Measurements from ENCODE around the gene RER1. TPM values are rescaled to one million over a fixed set of nuclear protein-coding genes. Genes with fewer than 3 reads are reported as not detected.

Gene RER1
- total RNA-seq, 1 donor from 2014 or later: 146 TPM

DNA sequence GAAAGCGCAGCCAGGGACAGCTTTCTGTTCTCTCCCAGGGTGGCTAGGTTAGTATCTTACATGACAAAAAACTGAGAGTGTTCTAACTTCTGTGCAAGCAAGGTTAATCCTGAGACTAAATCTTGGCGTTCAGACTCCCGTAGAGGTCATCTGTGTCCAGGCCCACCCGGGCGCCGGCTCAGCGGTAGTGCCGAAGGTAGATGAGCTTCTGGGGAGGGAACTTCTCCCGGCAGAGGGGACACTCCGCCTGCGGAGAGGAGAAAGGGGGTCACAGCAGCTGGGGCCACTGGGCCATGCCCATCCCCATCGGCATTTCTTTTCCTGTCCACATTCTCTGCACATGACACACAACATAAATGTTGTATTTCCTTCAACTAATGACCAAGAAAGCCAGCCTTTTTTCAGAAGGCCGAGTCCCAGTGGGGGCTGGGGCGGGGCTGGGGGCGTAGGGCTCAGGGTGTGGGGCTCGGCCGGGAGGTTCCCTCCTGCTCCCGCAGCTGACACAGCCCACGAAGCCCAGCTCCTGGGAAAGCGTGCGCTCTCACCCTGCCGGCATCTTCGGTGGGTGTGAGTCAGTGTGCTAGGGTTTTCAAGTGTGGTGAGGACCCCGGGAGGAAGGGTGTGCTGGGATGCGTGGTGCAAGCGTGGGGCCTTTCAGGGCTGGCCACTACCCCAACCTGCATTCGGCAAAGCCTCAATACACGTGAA lies 14.1 kb downstream of the RER1 start:
- intact Hi-C loops (cut with micrococcal nuclease): no loop called here

- intact Hi-C loops (cut with micrococcal nuclease): no loop called here
These were observed 14.9 kb downstream of the RER1 start for GRCh38 chr1:2406451-2407041.

GRCh38 chr1:2407166-2407990 lies 15.7 kb downstream of the RER1 start:
- intact Hi-C loops (cut with micrococcal nuclease): no loop called here

- intact Hi-C loops (cut with micrococcal nuclease): no loop called here
These were observed 16.3 kb downstream of the RER1 start for GRCh38 chr1:2407991-2408275.

DNA sequence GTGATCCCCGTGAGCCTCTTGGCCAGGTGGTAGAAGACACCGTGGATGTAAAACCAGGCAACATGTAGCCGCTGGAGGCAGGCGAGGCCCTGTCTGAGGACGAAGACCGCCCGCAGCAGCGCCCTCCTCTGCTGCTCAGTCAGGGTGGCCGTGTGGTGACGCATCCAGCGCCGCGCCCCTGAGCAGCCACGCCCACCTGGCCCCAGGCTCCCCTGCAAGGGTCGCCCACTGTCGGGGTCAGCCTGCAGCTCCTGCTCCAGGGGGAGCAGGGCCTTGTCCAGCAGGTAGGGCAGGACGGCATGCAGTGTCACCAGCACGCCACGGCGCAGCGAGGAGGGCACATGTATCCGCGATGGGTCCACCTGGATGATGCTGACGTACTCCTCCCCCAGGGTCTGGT lies 16.8 kb downstream of the RER1 start:
- intact Hi-C loops (cut with micrococcal nuclease): no loop called here

DNA sequence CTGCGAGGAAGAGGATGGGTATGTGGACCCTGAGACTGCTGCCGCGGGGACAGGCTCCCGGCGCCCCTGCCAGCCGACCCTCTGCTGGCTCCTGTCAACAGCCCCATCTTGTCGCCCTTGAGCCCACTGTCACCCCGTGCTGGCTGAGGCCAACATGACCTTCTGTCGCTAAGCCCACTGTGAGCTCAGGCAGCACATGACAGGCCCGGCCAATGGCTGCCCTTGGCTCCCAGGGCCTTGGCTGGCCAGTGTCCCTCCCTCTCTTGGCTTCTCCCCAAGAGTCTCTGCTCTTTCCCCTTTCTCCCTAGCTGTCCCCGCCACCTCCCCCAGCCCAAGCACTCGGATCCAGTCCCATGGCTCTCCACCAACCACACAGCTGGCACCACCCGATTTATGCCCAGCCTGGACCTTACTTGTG lies 17.2 kb downstream of the RER1 start:
- intact Hi-C loops (cut with micrococcal nuclease): no loop called here

DNA sequence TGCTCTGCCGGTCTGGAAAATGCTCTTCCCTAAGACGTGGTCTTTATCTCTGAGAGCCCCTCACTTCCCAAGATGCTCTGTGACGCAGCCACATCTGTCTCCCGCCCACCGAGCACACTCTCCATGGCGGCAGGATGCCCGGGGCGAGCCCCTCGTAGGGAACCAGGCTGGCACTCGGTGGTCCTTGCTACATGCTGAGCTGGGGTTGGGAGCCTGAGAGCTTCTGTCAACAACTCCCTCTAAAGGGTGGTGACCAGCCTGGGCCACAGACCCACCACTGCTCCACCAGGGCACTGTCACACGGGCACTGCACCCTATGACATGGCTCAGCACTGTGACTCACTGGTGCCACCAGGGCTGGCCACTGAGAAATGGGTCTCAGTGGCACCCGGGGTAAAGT lies 18.1 kb downstream of the RER1 start:
- intact Hi-C loops (cut with micrococcal nuclease): no loop called here

DNA sequence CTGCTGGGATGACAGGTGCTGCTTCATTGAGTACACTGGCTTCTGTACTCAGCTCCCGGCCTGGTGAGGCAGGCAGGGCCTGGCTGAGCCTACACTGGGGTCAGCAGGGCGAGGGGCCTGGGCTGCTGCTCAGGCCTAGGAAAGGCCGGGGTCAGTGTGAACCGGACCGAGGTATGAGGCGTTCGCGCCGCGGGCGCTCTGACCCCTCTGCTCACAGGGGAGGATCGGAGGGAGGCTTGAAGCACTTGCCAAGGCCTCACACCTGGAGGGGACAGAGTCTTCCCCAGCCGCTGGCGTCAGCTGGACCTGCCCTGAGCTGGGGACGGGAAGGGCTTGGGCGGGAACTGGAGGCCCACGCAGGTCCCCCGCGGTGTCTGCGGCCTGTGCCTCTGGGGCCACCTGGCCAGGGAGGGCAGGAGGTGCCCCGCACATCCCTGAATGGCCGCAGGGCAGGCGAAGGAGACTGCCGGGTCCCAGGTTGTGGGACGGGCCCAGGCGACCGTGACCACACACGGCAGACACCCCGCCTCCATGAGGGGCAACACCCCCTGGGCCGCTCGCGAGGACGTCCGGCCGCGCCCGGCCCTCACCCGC lies 20.3 kb downstream of the RER1 start:
- intact Hi-C loops (cut with micrococcal nuclease): loop anchor here (1.0 to 2.0 kb wide), 6 partner anchors 21 to 279 kb away; partner anchors contain the start of genes MORN1, PANK4, PRXL2B and RER1

GRCh38 chr1:2412395-2412772 lies 20.7 kb downstream of the RER1 start, which contains the start of gene PEX10:
Gene PEX10 (minus strand): TSS chr1:2412564. CDS start chr1:2412502, 62 bp downstream.
- intact Hi-C loops (cut with micrococcal nuclease): loop anchor here (1.0 to 2.0 kb wide), 6 partner anchors 21 to 280 kb away; partner anchors contain the start of genes MORN1, PANK4, PRXL2B and RER1

DNA sequence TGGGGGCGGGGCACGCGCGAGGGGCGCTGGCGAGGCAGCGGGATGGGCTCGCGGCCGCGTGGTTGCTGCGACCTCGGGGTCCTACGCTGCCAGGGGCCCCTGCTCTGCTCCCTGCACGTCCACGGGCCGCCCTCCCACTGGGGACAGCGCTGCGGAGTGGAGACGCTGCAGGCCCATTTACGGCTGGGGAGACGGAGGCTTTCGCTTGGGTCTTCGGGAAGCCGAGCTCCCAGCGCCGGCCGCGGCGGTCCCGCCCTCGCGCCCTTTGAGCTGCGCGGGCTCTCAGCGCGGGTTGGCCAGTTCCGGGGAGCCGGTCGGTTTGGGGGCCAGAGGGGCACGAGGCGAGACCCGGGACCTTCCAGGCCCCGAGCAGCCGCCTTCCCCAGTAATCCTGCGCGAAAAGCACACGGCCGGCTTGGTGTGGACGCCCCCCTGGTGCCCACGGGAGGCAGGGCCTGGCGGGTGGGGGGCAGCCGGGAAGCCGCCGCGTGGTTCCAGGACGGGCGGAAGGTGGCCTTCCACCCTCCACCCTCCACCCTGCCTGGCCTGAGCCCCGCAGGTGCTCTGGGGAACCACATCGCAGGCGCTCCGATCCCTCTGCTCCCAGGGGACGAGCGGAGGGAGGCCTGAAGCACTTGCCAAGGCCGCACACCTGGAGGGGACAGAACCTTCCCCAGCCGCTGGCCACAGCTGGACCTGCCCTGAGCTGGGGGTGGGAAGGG lies 21.3 kb downstream of the RER1 start:
- intact Hi-C loops (cut with micrococcal nuclease): loop anchor here (1.0 to 2.0 kb wide), 6 partner anchors 22 to 280 kb away; partner anchors contain the start of genes MORN1, PANK4, PRXL2B and RER1

DNA sequence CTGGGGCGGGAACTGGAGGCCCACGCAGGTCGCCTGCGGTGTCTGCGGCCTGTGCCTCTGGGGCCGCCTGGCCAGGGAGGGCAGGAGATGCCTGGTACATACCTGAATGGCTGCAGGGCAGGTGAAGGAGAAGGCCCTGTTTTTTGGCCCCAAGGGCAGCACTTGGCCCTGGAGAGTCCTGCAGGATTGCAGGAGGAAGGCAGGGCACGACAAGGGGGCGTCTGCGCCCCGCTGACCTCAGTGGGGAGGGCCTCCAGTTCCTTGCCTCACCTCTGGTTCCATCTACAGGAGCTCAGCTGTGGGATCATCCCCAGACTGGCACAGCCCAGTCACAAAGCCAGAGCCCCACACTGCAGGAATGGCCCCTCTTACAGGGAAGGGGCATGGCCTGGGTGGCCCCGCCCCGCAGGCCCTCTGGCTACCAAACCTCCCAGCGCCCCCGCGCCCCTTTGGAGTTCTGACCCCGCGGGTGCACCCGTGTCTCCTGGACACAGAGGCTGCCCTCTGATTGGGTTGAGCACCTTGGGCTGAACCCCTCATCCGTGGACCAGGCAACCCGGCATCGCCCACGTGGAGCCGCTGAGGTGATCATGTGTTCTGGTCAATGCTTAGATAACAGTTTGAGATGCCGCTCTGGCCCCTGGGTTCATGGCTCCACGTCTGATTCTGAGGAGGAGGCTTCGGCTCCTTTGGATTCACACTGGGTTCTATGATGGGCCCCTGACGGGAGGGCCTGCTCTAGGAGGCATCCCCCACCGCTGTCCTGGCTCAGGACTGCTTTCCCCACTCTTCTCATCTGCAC lies 22.1 kb downstream of the RER1 start:
- intact Hi-C loops (cut with micrococcal nuclease): loop anchor here (2.0 kb wide), 1 partner anchor 281 kb away; no protein-coding TSS in a partner anchor

GRCh38 chr1:2414297-2414958 lies 22.8 kb downstream of the RER1 start:
- intact Hi-C loops (cut with micrococcal nuclease): no loop called here

DNA sequence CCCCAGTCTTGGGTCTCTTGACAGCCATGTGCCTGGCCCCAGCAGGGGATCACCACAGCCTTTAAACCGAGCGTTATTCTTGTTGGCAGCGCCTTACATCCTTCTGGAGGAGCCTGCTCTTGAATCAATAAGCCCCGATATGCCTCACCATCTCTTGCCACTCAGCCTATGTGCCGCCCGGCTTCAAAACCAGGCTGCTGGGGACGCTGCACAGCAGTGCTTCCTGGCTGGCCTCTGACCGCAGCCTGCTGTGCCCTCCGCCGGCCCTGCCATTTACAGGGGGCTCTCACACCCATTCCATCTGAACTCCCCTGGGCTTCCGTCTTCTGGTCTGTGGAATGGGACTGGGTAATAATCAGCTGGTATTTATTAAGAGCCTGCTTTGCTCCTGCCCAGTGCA lies 23.7 kb downstream of the RER1 start:
- intact Hi-C loops (cut with micrococcal nuclease): no loop called here

DNA sequence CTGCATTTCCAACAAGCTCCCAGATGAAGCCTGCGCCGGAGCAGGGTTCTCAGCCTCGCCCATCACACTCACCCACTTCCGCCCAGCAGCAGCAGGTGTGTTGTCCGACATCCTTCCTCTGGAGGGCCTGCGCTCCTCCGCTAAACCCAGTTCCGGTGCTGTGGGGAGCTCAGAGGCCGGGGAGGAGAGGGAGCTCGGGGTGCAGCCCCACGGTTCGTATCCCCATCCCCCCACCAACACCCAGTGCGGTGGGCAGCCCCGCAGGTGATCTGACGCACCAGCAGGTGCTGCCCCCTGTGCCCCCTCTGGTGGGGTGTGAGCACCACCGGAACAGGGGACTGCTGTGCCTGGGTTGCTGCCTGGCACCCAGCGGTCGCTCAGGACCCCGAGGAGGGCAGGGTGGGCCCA lies 24.2 kb downstream of the RER1 start:
- intact Hi-C loops (cut with micrococcal nuclease): no loop called here

- intact Hi-C loops (cut with micrococcal nuclease): no loop called here
These were observed 24.8 kb downstream of the RER1 start for GRCh38 chr1:2416403-2416802.

GRCh38 chr1:2417083-2417832 lies 25.6 kb downstream of the RER1 start:
- intact Hi-C loops (cut with micrococcal nuclease): no loop called here

- intact Hi-C loops (cut with micrococcal nuclease): no loop called here
These were observed 26.2 kb downstream of the RER1 start for GRCh38 chr1:2417833-2418225.

DNA sequence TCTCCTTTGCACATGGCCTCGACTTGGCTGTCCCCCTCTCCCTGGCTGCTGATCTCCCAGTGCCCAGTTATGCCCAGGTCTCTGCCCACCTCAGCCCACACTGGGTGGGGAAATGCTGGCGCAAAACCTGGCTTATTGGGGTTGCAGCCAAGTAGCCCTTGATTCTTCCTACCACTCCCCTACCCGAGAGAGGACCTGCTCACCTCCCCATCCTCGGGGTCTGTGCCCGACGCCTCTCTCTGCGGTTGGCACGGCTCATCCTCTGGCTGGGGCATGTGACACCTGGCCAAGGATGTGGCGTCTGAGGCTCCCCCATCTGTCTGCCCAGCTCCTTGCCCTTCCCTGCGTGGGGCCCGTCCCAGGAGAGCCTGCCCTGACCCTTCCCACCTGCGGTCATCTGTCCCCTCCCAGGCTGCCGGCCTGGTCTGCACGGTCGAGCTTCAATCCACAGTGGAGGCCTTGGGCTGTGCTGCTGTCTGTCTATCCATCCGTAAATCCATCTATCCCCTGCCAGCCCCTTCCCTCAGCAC lies 27.2 kb downstream of the RER1 start:
- intact Hi-C loops (cut with micrococcal nuclease): no loop called here

DNA sequence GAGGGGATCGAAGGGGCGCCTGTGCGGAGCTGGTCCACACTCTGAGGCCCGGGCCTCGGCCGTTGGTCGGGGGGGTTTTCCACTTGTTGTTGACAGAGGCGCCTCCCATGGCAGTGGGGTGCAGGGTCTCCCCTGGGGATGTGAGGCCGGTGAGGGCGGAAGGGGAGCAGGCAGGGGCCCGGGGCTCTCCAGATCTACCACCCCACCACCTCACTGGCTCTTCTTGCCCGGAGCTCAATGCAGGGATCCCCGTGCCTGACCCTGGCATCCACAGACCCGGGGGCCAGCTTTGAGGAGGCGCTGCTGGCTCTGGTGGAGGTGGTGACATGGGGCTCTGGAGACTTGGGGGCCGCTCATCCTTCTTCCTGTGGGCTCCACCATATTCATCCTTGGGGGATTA lies 27.8 kb downstream of the RER1 start:
- intact Hi-C loops (cut with micrococcal nuclease): no loop called here
